Transverse colon (tissue), 4 donors: ENCODE measurements around the gene PLK2. TPM values are rescaled to one million over a fixed set of nuclear protein-coding genes. Genes with fewer than 3 reads are reported as not detected.

ENCODE experiments used
- DNase-seq: peaks from one replicate; pipeline ENCODE4 v3.0.0-alpha.2; 2019
- H3K27ac ChIP-seq, 4 donors: fragments of 200-600 bp; sonication (generic); 2 replicates each; pipeline ENCODE4 v1.5.1; 2016 to 2018; ENCODE audit warnings: inconsistent platforms in 4 of 4
- H3K27me3 ChIP-seq: fragments of 200-600 bp; sonication (generic); 2 replicates; pipeline ENCODE4 v1.5.1; 2017; ENCODE audit warnings: inconsistent platforms
- H3K36me3 ChIP-seq, 4 donors: fragments of 200-600 bp; sonication (generic); 2 replicates each; pipeline ENCODE4 v1.5.1; 2017 to 2019; ENCODE audit warnings: inconsistent platforms in 4 of 4
- H3K4me1 ChIP-seq, 4 donors: fragments of 200-600 bp; sonication (generic); 2 replicates each; pipeline ENCODE4 v1.5.1; 2017 to 2020; ENCODE audit warnings: inconsistent platforms in 4 of 4
- H3K4me3 ChIP-seq, 4 donors: fragments of 200-600 bp; sonication (generic); 1 replicate in 1 of 4; 2 replicates in 3 of 4; pipeline versions ENCODE4 v1.5.1 to v1.6.1; 2017 to 2019; ENCODE audit warnings: inconsistent platforms in 4 of 4
- H3K9me3 ChIP-seq, 2 donors: fragments of 200-600 bp; sonication (generic); 2 replicates each; pipeline ENCODE4 v1.5.1; 2017 to 2019; ENCODE audit warnings: inconsistent platforms in 2 of 2
- EP300 ChIP-seq: sonication (generic); formaldehyde crosslinking; IDR thresholded peaks from one replicate; pipeline ENCODE4 v1.6.1; 2017; ENCODE audit warnings: antibody characterized with exemption, low read depth
- POLR2A ChIP-seq: fragments of 450-650 bp; IDR thresholded peaks from one replicate; pipeline ENCODE4 v1.6.1; 2016; ENCODE audit warnings: antibody characterized with exemption, mild to moderate bottlenecking, moderate library complexity
- POLR2AphosphoS5 ChIP-seq, 3 donors: sonication (generic); formaldehyde crosslinking; IDR thresholded peaks; one replicate each; pipeline ENCODE4 v1.6.1; 2016; ENCODE audit warnings: antibody characterized with exemption in 3 of 3
- WGBS, 2 donors: methylation state at CpG; one replicate each; pipeline ENCODE4 v1.1.5; 2018; ENCODE audit warnings: low coverage in 1 of 2; 5-methylcytosine and 5-hydroxymethylcytosine counted together
- in situ Hi-C, 4 donors: fragments of 200-750 bp; cut with MboI; loops; one replicate each; pipeline versions ENCODE4 v1.15.0 to v1.15.1; 2017; ENCODE audit warnings: low sequenced_read_pairs in 3 of 4, low pct_ligation_motif_present in 1 of 4, low pct_unique_long_range_greater_than_20kb in 1 of 4
- intact Hi-C: fragments of 100-400 bp; cut with DNase I; formaldehyde crosslinking; loops from one replicate; pipeline ENCODE4 v1.15.1; 2023; ENCODE audit warnings: low total_unique reads
- total RNA-seq, 4 donors: library from RNA; depleted of rRNA; stranded (reverse); fragments of >200 nt; gene quantifications; one replicate each; pipeline ENCODE4 v1.1.0, GENCODE V29; 2016
- TF ChIP-seq, protein P1 (sequence below), 5 experiments: fragments of 200-600 bp in 3 of 5; fragments of 450-650 bp in 2 of 5; sonication (generic) in 3 of 5; IDR thresholded peaks; 1 replicate in 2 of 5; 2 replicates in 3 of 5; pipeline ENCODE4 v1.5.1; 2016 to 2017; ENCODE audit warnings: antibody characterized with exemption in 5 of 5, inconsistent platforms in 3 of 5, mild to moderate bottlenecking in 2 of 5, moderate library complexity in 1 of 5

PLK2 gene
- total RNA-seq, 4 donors from 2014 or later = 6.0 to 78.6 (median 40.6) TPM

GRCh38 chr5:58481066-58481676, 21.3 kb upstream of the PLK2 start:
- Histone ChIP-seq H3K27ac (no peak overlapping the region), H3K4me3 (no peak overlapping the region), H3K36me3 (no peaks in the 10 kb centered on the region), H3K9me3 (no peaks in the 10 kb centered on the region), H3K27me3 (no peaks in the 10 kb centered on the region), H3K4me1 (no peaks in the 10 kb centered on the region)
- intact Hi-C loops = no loop called here
- TF ChIP-seq POLR2A = no peak
- no peak for TF ChIP-seq EP300
- no peak for TF ChIP-seq POLR2AphosphoS5 (IDR thresholded peaks at IDR 0.05)
- TF ChIP-seq, protein P1, sequence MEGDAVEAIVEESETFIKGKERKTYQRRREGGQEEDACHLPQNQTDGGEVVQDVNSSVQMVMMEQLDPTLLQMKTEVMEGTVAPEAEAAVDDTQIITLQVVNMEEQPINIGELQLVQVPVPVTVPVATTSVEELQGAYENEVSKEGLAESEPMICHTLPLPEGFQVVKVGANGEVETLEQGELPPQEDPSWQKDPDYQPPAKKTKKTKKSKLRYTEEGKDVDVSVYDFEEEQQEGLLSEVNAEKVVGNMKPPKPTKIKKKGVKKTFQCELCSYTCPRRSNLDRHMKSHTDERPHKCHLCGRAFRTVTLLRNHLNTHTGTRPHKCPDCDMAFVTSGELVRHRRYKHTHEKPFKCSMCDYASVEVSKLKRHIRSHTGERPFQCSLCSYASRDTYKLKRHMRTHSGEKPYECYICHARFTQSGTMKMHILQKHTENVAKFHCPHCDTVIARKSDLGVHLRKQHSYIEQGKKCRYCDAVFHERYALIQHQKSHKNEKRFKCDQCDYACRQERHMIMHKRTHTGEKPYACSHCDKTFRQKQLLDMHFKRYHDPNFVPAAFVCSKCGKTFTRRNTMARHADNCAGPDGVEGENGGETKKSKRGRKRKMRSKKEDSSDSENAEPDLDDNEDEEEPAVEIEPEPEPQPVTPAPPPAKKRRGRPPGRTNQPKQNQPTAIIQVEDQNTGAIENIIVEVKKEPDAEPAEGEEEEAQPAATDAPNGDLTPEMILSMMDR (IDR thresholded peaks at IDR 0.05) = no peak
- in situ Hi-C loops = loop anchor here in 3 of 4 donors (25.0 kb wide), 1 partner anchor 356 kb away; no protein-coding TSS in a partner anchor
- no peak for DNase-seq

DNA sequence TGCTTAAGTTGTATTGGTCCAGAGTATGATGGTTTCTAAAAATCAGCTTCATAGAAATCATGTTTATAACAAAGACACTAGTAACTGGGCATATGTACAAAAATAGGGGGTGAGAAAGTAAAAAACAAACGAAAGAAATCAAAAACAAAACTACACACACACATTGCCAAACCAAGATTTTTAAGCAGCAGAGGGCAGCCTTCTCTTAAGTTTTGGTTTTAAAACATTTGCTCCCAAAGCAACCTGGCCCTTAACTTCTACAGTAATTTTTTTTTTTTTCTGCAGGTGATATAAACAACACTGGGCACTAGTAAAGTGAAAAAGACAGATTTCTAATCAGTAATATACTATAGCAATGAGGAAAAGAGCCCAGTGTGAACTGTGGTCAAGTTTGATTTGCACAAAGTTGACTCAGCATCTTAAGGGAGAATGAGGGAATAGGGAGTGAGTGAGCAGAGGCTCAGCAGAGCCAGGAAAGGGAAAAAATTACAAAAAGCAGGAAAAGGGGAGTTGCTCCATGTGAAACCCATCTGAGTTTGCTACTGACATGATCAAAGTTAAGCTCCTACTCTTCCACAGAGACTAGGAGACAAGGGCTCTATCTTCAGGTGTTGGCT, 18.0 kb upstream of the PLK2 start:
- Histone ChIP-seq H3K4me1 (no peaks in the 10 kb centered on the region), H3K9me3 (no peaks in the 10 kb centered on the region), H3K36me3 (no peaks in the 10 kb centered on the region), H3K4me3 (no peak overlapping the region), H3K27me3 (no peaks in the 10 kb centered on the region), H3K27ac (no peak overlapping the region)
- DNase-seq = no peak
- in situ Hi-C loops (loop anchor here in 3 of 4 donors (25.0 kb wide), 1 partner anchor 359 kb away; no protein-coding TSS in a partner anchor), intact Hi-C loops (no loop called here)
- no peak for TF ChIP-seq EP300
- TF ChIP-seq, protein P1 (IDR thresholded peaks at IDR 0.05) = peak in 1 of 5 experiments; percentile 8
- 15 to 25% methylated on average over 1 of the region's 1 CpG for WGBS, 2 donors

DNA sequence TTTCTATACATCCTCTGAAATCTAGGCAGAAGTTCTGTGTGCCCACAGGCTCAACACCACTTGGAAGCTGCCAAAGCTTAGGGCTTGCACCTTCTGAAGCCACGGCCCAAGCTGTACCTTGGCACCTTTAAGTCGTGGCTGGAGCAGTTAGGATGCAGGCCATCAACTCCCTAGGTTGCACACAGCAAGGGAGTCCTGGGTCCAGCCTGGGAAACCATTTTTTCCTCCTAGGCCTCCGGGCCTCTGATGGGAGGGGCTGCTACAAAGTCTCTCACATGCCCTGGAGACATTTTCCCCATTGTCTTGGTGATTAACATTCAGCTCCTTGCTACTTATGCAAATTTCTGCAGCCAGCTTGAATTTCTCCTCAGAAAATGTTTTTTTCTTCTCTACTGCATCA, 15.5 kb upstream of the PLK2 start:
- Histone ChIP-seq H3K4me3 (no peak overlapping the region), H3K9me3 (no peaks in the 10 kb centered on the region), H3K27ac (no peak overlapping the region), H3K36me3 (no peaks in the 10 kb centered on the region), H3K27me3 (no peaks in the 10 kb centered on the region), H3K4me1 (no peaks in the 10 kb centered on the region)
- in situ Hi-C loops = loop anchor here in 3 of 4 donors (25.0 kb wide), 1 partner anchor 362 kb away; no protein-coding TSS in a partner anchor
- 79% methylated on average over 3 of the region's 3 CpGs; no CpG with 5 or more reads in 1 of the 2 donors for WGBS, 2 donors
- no peak for DNase-seq
- intact Hi-C loops = no loop called here
- TF ChIP-seq POLR2AphosphoS5 (IDR thresholded peaks at IDR 0.05) = no peak
- no peak for TF ChIP-seq POLR2A
- no peak for TF ChIP-seq EP300
- TF ChIP-seq, protein P1 (IDR thresholded peaks at IDR 0.05) = no peak

DNA sequence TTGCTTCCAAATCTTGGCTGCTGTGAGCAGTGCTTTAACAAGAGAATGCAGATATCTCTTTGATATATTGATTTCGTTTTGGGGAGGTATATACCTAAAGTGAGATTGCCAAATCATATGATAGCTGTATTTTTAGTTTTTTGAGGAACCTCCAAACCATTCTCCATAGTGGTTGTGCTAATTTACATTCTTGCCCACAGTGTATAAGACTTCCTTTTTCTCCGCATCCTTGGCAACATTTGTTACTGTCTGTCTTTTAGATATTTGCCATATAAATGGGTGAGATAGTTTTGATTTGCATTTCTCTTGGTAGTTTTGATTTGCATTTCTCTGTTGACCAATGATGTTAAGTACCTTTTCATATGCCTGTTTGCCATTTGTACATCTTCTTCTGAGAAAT, 10.0 kb upstream of the PLK2 start:
- Histone ChIP-seq H3K27me3 (no peaks in the 10 kb centered on the region), H3K27ac (no peak overlapping the region), H3K36me3 (no peaks in the 10 kb centered on the region), H3K4me3 (no peak overlapping the region), H3K4me1 (no peaks in the 10 kb centered on the region), H3K9me3 (no peaks in the 10 kb centered on the region)
- DNase-seq = no peak
- in situ Hi-C loops = loop anchor here (10.0 to 25.0 kb wide), 6 partner anchors 583 to 1175 kb away; no protein-coding TSS in a partner anchor
- TF ChIP-seq POLR2AphosphoS5 (IDR thresholded peaks at IDR 0.05) (no peak), POLR2A (no peak), EP300 (no peak)
- TF ChIP-seq, protein P1 (IDR thresholded peaks at IDR 0.05) = no peak
- 66% methylated on average over 2 of the region's 2 CpGs; no CpG with 5 or more reads in 1 of the 2 donors for WGBS, 2 donors
- intact Hi-C loops = no loop called here
